Tibial nerve (tissue), 4 donors: ENCODE measurements around the gene PRRG2.

ENCODE experiments used
- CTCF ChIP-seq, 5 experiments: fragments of 200-600 bp in 3 of 5; fragments of 450-650 bp in 2 of 5; sonication (generic) in 3 of 5; IDR thresholded peaks; one replicate each; pipeline ENCODE4 v1.5.1; 2016 to 2019; ENCODE audit warnings: antibody characterized with exemption in 5 of 5, mild to moderate bottlenecking in 3 of 5, moderate library complexity in 2 of 5
- EP300 ChIP-seq, 2 donors: sonication (generic); formaldehyde crosslinking; IDR thresholded peaks; one replicate each; pipeline ENCODE4 v1.6.1; 2017; ENCODE audit warnings: antibody characterized with exemption in 2 of 2, mild to moderate bottlenecking in 1 of 2
- POLR2A ChIP-seq, 2 donors: fragments of 450-650 bp; IDR thresholded peaks; one replicate each; pipeline ENCODE4 v1.6.1; 2017; ENCODE audit warnings: antibody characterized with exemption in 2 of 2, mild to moderate bottlenecking in 2 of 2, moderate library complexity in 2 of 2

- TF ChIP-seq EP300 (IDR thresholded peaks at IDR 0.05) (no peak), POLR2A (IDR thresholded peaks at IDR 0.05) (no peak), CTCF (IDR thresholded peaks at IDR 0.05) (no peak)
Observed at GRCh38 chr19:49595819-49596404, 14.8 kb downstream of the PRRG2 start.
